LNCaP clone FGC (cell line): ENCODE data around the gene PHKA2.
"Not testable (repeated sequence)": the region's sequence is repeated elsewhere in the genome, so short reads cannot be mapped to it uniquely, and the experiment has no call there.

ENCODE experiments used
- DNase-seq: peaks from one replicate; pipeline ENCODE4 v3.0.0-alpha.2; 2011; ENCODE audit warnings: low read depth
- H3K4me3 ChIP-seq: 2 replicates; pipeline ENCODE4 v1.5.1; 2011; ENCODE audit warnings: mild to moderate bottlenecking, low read depth, low read length, control low read depth
- TF ChIP-seq, protein P1 (sequence below): IDR thresholded peaks from 2 replicates; pipeline ENCODE4 v1.5.1; 2012; ENCODE audit warnings: mild to moderate bottlenecking; ENCODE audit not compliant: control insufficient read depth, insufficient read depth; ENCODE audit errors: extremely low read depth

PHKA2 gene

DNA sequence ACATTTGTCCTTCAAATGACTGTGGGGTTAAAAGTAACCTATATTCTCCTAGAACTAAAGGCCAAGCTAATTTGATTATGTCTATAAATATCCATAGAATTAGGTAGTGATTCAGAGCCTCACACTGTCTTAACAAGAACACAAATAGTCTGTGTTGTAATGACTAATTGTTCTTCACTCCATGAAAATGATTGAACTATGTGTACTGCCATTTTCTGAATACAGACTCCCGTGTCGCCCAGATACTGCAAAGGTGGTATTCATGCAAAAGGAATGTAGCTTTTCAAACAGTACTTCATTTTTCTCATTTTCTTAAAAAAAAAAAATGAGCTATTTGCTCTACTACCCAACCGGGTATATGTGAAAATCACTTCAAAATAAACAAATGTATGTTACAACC is 11.3 kb upstream of the PHKA2 start:
- no peak overlapping the region for H3K4me3 ChIP-seq
- TF ChIP-seq, protein P1, sequence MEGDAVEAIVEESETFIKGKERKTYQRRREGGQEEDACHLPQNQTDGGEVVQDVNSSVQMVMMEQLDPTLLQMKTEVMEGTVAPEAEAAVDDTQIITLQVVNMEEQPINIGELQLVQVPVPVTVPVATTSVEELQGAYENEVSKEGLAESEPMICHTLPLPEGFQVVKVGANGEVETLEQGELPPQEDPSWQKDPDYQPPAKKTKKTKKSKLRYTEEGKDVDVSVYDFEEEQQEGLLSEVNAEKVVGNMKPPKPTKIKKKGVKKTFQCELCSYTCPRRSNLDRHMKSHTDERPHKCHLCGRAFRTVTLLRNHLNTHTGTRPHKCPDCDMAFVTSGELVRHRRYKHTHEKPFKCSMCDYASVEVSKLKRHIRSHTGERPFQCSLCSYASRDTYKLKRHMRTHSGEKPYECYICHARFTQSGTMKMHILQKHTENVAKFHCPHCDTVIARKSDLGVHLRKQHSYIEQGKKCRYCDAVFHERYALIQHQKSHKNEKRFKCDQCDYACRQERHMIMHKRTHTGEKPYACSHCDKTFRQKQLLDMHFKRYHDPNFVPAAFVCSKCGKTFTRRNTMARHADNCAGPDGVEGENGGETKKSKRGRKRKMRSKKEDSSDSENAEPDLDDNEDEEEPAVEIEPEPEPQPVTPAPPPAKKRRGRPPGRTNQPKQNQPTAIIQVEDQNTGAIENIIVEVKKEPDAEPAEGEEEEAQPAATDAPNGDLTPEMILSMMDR = no peak

DNA sequence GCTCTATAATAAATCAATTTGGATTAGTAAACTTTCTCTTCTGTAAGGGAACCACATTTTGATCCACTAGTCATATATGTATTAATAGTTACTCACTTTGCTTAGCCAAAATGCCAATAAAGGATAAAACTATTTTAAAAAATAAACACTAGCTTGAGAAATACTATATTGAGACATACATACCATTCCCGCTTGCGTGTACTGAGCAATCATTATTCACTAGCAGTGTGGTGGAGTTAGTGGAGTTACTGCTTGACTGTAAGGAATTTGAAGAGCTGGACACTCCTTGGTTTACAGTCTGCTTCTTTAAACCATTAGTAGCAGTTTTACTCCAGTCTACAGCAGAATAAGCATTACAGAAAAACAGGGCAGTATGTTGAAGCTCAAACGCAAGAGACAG is 10.8 kb upstream of the PHKA2 start:
- TF ChIP-seq, protein P1 = no peak
- DNase-seq = no peak
- no peak overlapping the region for H3K4me3 ChIP-seq

More for the DNA sequence above, 11.3 kb upstream of the PHKA2 start:
- DNase-seq = no peak

DNA sequence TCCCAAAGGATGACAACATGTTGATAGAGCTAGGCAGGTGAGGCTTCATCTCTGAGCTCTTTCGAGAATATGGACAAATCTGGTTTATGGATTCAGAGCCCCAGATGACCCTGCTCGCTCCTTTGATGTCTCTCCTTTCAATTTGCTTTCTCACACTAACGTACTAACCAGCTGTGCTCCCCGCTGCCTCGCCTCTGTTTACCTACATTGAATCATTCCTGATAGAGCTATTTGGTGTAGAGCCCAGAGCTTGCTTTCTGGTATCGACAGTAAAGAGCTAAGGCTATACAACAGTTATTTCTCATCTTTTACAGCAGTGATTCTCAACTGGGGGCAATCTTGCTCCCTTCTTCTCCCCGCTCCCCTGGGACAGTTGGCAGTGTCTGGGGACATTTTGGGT is 8.9 kb upstream of the PHKA2 start:
- TF ChIP-seq, protein P1 = no peak
- H3K4me3 ChIP-seq = no peak overlapping the region
- no peak for DNase-seq

DNA sequence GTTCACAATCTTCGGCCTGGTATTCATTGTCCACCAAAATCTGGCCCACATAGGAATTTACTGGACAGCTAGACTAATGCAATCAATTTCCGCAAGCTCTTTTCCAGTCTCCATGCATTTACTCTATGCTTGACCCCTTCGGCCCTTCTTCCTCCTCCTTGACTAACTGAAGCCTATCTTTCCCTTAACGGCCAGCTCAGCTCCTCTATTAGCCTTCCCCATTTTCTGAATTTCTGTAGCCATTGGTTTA is 1.2 kb upstream of the PHKA2 start:
- TF ChIP-seq, protein P1 = no peak
- DNase-seq = no peak
- H3K4me3 ChIP-seq = peak overlapping the region; percentile 62

DNA sequence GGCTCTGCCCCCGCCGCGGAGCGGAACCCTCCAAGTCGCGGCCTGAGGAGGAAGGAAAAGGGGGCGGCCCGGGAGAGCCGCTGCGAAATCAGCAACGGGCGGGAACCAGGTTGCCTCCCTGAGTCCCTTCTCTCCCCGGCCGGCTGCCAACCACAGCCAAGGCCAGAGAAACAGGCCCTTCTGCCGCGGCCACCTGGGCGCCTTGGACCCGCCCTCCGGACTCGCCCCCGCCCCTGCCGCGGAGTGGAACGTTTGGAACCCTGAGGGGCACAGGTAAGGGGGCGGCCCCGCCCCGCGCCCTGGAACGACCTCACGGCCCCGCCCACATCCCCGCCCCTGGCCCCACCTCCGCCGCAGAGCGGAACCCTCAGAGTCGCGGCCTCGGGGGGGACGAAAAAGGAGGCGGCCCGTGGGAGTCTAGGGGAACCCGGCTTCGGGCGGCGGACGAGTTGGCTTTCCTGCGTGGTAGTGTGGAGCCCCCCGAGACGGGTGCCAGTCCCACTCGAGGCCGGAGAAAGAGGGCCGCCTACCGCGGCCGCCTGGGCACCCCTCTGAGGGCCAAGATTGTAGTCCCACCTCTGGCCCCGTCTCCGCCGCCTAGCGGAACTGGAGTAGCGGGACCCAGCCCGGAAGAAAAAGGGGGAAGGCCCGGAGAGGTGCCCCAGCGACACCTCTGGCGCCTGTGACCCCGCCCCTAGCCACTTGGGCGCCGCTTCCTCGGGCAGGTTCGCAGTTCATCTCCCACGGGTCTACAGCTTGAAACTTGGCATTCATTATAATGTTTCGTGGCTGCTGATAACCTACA is 669 bp upstream of the PHKA2 start:
- peak; percentile 42 for DNase-seq
- TF ChIP-seq, protein P1 = peak; percentile 12; the same call in 1 of the 2 replicates
- peak overlapping the region; percentile 62 for H3K4me3 ChIP-seq

DNA sequence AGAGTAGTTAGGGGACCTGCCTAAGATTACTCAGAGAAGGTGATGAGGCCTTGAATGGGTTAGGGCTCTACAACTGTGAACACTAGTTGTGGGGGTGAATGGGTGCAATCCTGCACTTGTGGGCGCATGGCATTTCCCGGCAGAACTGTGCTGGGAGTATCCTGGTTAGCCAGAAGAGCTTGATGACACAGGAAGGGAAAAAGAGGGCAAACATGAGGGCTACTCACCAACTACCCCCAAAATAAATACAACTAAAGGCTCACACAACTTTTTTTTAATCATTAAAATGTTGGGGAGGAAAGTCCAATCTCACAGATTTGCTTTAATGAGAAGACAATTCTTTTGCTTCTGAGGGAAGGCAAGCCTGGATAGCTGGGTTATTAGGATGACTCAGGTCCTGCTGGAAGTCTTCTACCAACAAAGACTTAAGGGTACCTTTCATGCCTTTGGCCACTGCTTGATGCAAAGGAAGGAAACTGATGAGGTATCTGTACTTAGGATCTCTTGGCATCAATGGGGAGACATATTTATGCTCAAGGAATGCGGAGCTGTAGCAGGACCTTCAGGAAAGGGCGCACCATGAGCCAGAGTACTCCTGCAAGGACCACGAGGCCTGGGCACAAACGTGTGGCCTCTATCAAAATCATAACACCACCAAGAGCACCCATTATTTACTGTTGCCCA is 2.6 kb downstream of the PHKA2 start:
- TF ChIP-seq, protein P1 = no peak
- no peak overlapping the region for H3K4me3 ChIP-seq
- no peak for DNase-seq

DNA sequence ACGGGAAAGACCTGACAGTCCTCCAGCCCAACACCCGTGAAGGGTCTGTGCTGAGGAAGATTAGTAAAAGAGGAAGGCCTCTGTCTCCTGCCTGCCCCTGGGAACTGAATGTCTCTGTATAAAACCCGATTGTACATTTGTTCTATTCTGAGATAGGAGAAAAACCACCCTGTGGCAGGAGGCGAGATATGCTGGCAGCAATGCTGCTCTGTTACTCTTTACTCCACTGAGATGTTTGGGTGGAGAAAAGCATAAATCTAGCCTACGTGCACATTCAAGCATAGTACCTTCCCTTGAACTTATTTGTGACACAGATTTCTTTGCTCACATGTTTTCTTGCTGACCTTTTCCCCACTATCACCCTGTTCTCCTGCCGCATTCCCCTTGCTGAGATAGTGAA is 3.7 kb downstream of the PHKA2 start:
- not testable (repeated sequence) for H3K4me3 ChIP-seq, DNase-seq
